Epithelial cell of proximal tubule (primary cell): ENCODE measurements around the gene RUNX2. TPM values are rescaled to one million over a fixed set of nuclear protein-coding genes. Genes with fewer than 3 reads are reported as not detected.

Experiments used
- DNase-seq: peaks from one replicate; pipeline ENCODE4 v3.0.0-alpha.2; 2011; ENCODE audit warnings: low read depth
- H3K4me3 ChIP-seq: 2 replicates; pipeline ENCODE4 v1.5.1; 2011; ENCODE audit warnings: low read depth, mild to moderate bottlenecking, low read length
- CTCF ChIP-seq: conservative IDR thresholded peaks from 2 replicates; pipeline ENCODE4 v1.5.1; 2012; ENCODE audit warnings: low read depth, mild to moderate bottlenecking, low read length
- total RNA-seq: library from RNA; depleted of rRNA; stranded (reverse); fragments of >200 nt; gene quantifications from 2 replicates; pipeline ENCODE4 v1.2.3, GENCODE V29; 2015

The RUNX2 gene
- total RNA-seq, 1 donor from 2014 or later: 13.1 TPM

DNA sequence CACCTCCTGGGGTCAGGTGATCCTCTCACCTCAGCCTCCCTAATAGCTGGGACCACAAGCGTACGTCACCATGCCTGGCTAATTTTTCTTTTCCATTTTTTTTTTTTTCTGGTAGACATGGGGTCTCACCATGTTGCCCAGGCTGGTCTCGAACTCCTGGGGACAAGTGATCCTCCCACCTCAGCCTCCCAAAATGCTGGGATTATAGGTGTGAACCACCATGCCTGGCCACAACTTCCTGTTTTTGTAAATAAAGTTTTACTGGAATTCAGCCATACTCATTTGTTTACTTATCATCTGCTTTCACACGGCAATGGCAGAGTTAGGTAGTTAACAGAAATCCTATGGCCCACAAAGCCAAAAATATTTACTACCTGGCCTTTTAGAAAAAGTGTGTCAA, 7.8 kb upstream of the RUNX2 start:
- no peak for TF ChIP-seq CTCF
- no peak for DNase-seq
- H3K4me3 ChIP-seq: no peak overlapping the region

- no peak overlapping the region for H3K4me3 ChIP-seq
- no peak for TF ChIP-seq CTCF
- no peak for DNase-seq
These were observed 4.4 kb upstream of the RUNX2 start for GRCh38 chr6:45323656-45324224.

- DNase-seq: no peak
- H3K4me3 ChIP-seq: no peak overlapping the region
- no peak for TF ChIP-seq CTCF
These were observed 1.3 kb upstream of the RUNX2 start for GRCh38 chr6:45326698-45327417.

DNA sequence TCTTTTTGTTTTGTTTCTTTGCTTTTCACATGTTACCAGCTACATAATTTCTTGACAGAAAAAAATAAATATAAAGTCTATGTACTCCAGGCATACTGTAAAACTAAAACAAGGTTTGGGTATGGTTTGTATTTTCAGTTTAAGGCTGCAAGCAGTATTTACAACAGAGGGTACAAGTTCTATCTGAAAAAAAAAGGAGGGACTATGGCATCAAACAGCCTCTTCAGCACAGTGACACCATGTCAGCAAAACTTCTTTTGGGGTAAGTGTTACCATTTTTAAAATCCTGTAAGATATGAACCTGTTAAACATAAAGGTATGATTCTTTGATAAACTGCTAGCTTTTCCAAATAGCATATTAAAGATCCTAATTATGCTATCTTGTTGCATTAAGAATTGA, 393 bp downstream of the RUNX2 start:
- TF ChIP-seq CTCF: no peak
- H3K4me3 ChIP-seq: peak overlapping the region; percentile 50
- no peak for DNase-seq

GRCh38 chr6:45344900-45345299, 16.8 kb downstream of the RUNX2 start:
- no peak for DNase-seq
- no peak for TF ChIP-seq CTCF
- no peak overlapping the region for H3K4me3 ChIP-seq

GRCh38 chr6:45350186-45350710, 22.1 kb downstream of the RUNX2 start:
- TF ChIP-seq CTCF: no peak
- no peak for DNase-seq
- H3K4me3 ChIP-seq: no peak overlapping the region

DNA sequence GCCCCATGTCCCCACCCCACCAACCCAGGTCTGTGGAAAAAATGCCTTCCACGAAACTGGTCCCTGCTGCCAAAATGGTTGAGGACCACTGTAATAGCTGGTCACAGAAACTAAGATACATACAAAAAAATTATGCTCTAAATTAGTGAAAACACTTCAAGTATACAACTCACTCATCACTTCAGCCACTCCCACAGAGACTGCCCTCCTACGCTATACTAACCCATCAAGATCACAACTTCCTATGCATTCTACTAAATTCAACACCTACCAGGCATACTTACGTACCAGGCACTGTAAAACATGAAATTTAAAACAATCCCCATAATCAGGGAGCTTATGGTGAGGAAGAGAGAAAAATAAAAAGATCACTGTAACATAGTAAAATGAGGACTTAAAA, 22.9 kb downstream of the RUNX2 start:
- H3K4me3 ChIP-seq: no peak overlapping the region
- TF ChIP-seq CTCF: no peak
- DNase-seq: no peak
